G401.6 (cell line): ENCODE data around the gene CSK.

ENCODE experiments used
- FAIRE-seq: peaks from 2 replicates; lab custom pipeline; 2012; peaks lifted over from hg19 to GRCh38; lab: Jason Lieb, UNC

The CSK gene

DNA sequence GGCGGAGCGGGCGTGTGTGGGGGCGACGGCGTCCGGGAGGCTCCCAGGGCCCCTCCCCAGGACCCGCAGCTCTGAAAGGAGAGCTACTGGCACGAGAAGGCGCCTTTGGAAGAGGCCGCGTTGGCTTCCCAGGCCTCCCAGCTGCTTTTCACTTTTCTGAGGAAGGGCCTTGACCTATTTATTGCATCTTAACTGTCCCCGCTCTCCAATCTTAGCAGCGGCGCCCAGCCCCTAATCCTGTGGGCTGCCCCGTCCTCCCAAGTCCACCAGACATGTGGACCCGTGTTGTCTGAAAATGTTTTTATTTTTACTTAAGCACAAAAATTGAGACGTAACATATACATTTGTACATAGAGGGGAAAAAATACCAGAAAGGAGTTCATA, 61.6 kb downstream of the CSK start:
- no peak for FAIRE-seq

DNA sequence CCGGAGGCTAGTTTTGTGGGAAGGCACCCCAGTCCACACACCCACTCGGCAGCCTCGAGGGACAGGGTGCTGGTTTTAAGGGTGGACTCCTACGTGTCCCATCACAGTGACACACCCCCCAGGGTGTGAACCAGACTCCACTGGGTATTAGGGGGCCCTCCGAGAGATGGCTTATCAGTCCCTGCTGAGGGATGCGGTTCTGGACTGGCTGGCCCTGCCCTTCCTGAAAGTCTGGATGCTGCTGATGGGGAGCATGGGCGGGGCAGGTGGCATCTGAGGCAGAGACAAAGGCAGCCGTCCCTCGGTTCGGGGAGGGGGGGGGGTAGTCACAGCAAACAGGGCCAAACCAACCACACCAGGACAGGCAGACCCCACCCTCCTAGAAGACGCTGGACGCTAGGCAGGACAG, 62.0 kb downstream of the CSK start:
- no peak for FAIRE-seq

DNA sequence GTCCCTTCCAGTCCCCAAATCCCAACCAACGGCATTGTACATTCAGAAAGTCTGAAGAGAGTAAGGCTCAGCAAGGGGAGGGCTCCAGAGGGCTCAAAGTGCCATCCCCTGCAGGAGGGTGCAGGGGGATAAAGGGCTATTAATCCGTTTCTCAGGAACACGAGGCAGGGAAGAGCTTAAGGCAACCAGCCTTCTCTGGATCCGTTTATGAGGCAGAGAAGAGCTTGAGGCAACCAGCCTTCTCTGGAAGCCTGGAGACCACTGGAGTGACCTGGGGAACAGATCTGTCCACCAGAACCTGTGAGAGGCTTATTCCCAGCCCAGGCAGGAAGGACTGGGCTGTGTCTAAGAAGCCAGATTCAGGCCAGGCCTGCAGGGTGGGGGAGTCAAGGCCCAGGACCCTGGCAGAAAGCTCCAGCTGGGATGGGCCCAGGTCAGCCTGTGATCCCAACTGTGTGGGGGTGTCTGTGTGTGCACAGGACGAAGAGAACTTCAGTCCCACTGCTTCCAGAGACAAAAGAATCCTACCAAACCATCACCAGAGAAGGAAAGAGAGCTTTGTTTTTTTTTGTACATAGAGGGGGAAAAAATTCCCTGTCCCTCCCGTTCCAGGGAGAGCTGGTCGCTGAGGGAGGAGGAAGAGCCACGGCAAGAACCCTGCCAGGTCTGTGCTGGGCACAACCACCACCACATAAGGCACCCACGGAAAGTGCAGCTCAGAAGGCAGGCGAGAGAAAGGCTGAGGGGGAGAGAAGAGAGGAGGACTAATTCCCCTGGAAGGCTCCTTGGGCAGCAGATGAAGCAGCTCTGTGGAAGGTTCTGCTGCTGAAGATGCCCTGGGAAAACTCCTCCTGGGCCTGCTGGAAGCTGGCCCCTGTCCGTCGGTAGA, 62.7 kb downstream of the CSK start:
- no peak for FAIRE-seq

DNA sequence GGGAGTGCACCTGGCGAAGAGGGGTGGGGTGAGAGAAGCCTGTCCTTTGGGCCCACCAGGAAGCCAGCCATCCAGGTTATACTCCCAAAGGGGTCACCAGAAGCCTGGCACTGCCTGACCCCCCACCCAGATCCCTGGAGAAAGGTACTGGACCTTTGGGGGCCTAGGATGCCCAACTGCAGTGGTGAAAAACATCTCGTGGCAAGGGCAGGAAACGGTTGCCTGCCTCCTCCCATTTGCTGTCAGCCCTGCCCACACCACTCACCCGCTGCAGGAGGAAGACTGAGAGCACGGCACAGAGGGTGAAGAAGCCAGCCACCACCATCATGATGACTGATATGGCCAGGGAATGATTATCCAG, 63.3 kb downstream of the CSK start:
- FAIRE-seq = no peak

DNA sequence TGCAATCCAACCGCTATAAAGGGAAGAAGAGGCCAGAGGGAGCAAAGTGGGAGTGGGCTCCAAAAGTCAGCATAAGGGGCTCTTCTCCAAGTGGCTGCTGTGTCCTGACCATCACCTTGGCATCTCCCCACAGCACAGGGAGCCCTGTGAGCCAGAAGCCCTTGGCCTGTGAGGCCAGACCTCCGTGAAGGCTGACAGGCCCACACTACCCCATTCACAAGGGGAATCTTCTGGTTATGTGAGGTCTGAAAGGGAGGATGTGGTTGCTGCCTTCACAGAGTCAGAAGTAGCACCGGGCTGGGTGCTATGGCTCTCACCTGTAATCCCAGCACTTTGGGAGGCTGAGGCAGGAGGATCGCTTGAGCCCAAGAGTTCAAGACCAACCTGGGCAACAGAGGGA, 63.7 kb downstream of the CSK start:
- no peak for FAIRE-seq

DNA sequence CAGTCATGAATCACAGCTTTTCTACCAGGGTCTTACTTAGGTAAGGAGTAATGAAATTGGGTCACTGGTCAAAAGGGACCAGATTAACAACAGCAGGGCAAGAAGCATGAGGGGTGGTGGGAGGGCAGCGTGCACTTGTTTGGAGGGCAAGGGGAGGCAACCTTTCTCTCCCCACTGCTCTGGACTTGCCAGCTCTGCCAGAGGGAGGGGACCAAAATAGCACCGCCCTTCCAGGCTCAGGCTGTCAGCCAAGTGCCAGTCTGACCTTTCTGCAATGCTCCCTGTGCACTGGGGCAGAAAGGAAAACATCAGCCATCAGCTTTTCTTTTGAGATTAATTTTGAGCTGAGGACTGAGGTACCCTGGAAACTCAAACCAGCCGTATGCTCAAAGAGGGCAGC, 65.6 kb downstream of the CSK start:
- no peak for FAIRE-seq

DNA sequence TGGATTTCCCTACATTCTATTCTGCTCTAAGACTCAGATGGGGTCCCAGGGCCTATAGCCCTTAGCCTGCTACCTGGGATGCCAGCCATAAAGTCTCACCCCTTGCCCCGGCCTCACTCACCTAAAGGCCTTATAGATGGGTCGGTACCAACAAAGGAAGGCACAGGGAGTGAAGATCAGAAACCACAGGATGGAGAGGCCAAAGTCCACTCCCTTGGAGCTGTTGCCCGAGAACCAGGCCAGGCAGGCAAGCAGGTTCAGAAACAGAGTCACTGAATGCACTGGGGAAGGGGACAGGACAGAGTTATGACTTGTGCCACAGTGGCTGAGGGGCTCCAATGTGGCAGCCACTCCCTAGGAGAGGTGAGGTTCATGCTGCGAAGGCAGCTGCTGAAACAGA, 68.5 kb downstream of the CSK start:
- FAIRE-seq = no peak

DNA sequence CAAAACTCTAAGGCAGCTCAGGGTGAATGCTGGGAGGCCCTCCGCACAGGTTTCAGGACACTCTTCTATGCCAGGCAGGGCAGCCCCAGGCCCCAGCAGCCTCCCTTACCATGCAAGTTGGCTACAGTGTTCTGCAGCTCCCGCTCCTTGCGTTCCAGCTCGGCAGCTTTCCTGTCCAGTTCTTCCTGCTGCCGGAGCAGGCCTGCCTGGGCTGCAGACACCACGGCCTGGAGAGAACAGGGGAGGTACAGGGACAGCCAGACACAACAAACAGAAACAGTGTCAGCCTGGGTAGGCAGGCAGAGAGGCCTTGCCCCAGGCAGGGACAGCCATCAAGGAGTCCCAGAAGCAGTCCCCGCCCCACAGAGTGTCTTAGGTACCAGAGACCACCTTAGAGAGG, 70.1 kb downstream of the CSK start:
- no peak for FAIRE-seq
